ELF-1 (cell line): Measurements from ENCODE around the gene AIFM3.
"Not testable (repeated sequence)": the region's sequence is repeated elsewhere in the genome, so short reads cannot be mapped to it uniquely, and the experiment has no call there.

Experiments used
- DNase-seq: peaks from one replicate; pipeline ENCODE4 v3.0.0-alpha.2; 2016; ENCODE audit warnings: low read depth, low spot score

The AIFM3 gene

DNA sequence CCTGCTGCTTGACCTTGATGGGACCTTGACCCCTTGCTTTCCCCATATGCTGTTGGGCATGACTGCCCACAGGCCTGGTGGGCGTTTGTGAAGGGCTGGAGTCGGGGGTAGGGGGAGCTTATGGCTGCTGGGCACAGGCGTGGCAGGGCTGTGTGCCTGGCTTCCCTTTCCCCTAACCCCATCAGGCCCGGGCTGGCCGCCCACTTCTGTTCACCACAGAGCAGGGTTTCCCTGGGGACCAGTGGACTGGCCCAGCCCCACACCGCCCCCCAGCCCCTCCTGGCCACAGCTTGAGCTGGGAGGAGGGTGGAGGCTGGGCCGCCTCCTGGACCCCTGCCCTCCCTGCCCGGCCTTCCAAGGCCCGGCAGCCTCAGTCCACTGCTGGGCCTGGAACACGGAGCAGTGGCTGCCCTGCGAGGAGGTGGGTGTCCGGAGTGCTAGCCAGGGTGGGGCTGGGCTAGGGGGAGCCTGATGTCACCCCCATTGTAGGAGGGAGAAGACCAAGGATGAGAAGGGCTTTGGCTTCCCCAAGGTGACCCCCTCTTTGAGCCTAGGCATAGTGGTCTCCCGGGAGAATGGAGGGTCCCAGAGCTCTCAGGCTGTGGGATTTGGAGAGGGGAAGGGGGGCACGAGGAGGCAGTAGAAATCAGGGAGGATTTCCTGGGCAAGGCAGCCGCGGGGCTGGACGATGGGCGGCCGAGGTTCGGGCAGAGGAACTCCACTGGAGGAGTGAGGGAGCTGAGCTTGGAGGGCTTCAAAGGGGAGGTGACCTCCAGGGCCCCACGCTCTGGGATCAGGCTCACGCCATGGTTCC, at the start of gene AIFM3:
Gene AIFM3 (plus strand): TSS at position 373 of the 814 bp plus-strand sequence. CDS start 690 bp downstream, outside the sequence.
- DNase-seq = no peak

DNA sequence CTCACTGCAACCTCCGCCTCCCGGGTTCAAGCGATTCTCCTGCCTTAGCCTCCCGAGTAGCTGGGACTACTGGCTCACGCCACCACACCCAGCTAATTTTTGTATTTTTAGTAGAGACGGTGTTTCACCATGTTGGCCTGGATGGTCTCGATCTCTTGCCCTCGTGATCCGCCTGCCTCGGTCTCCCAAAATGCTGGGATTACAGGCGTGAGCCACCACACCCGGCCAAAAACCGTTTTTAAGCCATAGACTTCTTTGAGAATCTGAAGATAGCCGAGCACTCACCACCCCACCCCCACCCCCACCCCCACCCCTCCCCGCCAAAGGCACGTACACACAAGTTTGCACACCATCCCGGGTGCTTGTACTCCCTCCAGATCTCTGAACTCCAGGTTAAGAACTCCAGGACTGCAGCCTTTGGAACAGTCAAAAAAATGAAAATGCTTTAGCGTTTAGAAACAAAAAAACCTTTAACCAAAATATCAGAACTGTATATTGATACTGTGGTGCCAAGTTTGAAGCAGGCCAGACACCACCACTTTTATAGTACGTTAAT, 48.3 kb upstream of the AIFM3 start:
- no peak for DNase-seq

GRCh38 chr22:20919718-20920117, 47.3 kb upstream of the AIFM3 start:
- no peak for DNase-seq

GRCh38 chr22:20920881-20921203, 46.2 kb upstream of the AIFM3 start:
- DNase-seq = no peak

DNA sequence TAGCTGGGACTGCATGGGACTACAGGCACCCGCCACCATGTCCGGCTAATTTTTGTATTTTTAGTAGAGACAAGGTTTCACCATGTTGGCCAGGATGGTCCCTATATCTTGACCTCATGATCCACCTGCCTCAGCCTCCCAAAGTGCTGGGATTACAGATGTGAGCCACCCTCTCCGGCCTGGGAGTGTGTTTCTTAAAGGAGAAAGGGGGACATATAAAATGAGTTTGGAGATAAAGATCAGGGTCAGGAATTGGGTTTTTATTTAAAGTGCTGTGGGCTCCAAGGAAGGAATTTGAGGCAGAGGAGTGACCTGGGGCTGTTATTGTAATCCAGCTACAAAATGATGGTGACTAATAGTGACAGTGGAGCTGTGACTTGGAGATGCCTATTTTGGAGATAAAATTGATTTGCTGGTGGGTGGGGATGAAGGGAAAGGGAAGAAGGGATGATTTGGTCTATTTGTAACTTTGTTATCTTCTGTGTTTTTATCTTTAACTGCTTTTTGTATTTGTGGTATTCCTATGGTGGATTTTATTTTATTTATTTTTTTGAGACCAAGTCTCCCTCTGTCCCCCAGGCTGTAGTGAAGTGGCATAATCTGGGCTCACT, 44.8 kb upstream of the AIFM3 start:
- peak; percentile 33 for DNase-seq

DNA sequence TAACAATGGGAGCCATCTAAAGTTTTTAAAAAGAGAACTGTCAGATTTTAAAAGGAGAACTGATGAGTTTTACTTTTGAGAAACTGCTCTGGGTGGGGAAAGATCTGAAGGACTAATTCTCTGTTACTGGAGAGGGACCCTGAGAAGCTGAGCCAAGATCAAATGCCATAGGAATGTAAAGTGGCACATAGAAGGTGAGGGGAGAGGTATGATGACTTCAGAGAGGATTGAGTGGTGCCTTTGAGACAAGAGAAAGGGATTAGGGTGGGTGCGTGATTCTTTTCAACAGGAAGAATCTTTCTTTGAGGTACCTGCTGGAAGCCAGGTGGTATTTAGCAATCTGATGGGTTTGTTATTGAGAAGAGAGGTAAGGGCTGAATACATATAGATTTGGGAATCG, 40.8 kb upstream of the AIFM3 start:
- no peak for DNase-seq

- no peak for DNase-seq
Measured at GRCh38 chr22:20927940-20928572, 39.0 kb upstream of the AIFM3 start.

DNA sequence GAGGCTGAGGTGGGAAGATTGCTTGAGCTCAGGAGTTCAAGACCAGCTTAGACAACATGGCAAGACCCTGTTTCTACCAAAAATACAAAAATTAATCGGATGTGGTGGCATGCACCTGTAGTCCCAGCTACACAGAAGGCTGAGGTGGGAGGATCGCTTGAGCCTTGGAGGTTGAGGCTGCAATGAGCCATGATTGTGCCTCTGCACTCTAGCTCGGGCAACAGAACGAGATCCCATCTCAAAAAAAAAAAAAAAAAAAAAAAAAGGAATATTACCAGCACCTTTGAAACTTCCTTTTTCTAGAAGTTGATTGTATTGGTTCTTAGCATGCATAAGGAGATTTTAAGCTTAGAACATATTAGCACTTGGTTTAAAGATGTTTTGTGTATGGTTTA, 38.5 kb upstream of the AIFM3 start:
- DNase-seq = no peak

DNA sequence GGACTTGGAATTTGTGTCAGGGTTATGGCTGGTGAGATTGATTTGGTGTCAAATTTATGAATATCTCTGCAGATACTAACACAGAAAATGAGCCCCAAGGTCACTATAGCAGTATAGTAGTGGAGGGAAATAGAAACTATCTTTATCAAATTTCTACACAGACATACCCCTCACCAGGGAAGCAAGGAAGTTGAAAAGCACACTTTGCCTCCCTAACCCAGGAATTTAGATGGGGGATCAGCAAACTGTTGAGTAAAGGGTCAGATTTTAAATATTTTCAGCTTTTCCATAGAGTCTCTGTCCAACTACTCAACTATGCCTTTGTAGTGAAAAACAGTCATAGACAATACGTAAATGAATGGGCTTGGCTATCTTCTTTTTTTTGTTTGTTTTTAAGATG, 37.1 kb upstream of the AIFM3 start:
- DNase-seq = no peak

DNA sequence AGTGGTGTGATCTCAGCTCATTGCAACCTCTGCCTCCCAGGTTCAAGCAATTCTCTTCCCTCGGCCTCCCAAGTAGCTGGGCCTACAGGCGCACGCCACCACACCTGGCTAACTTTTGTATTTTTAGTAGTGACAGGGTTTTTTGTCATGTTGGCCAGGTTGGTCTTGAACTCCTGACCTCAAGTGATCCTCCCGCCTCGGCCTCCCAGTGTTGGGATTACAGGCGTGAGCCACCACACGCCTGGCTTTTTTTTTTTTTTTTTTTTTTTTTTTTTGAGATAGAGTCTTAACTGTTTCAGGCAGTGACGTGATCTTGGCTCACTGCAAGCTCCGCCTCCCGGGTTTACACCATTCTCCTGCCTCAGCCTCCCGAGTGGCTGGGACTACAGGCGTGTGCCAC, 36.6 kb upstream of the AIFM3 start:
- not testable (repeated sequence) for DNase-seq

GRCh38 chr22:20931126-20931654, 35.9 kb upstream of the AIFM3 start:
- DNase-seq = no peak

GRCh38 chr22:20933910-20934309, 33.1 kb upstream of the AIFM3 start:
- DNase-seq = no peak

DNA sequence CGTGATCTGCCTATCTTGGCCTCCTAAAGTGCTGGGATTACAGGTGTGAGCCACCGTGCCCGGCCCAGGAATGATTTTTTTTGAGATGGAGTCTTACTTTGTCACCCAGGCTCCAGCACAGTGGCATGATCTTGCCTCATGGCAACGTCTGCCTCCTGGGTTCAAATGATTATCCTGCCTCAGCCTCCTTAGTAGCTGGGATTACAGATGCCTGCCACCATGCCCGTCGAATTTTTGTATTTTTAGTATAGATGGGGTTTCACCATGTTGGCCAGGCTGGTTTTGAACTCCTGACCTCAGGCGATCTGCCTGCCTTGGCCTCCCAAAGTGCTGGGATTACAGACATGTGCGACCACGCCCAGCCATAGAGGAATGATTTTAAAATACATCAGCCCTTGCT, 32.0 kb upstream of the AIFM3 start:
- not testable (repeated sequence) for DNase-seq

GRCh38 chr22:20935780-20936539, 31.1 kb upstream of the AIFM3 start:
- not testable (repeated sequence) for DNase-seq

DNA sequence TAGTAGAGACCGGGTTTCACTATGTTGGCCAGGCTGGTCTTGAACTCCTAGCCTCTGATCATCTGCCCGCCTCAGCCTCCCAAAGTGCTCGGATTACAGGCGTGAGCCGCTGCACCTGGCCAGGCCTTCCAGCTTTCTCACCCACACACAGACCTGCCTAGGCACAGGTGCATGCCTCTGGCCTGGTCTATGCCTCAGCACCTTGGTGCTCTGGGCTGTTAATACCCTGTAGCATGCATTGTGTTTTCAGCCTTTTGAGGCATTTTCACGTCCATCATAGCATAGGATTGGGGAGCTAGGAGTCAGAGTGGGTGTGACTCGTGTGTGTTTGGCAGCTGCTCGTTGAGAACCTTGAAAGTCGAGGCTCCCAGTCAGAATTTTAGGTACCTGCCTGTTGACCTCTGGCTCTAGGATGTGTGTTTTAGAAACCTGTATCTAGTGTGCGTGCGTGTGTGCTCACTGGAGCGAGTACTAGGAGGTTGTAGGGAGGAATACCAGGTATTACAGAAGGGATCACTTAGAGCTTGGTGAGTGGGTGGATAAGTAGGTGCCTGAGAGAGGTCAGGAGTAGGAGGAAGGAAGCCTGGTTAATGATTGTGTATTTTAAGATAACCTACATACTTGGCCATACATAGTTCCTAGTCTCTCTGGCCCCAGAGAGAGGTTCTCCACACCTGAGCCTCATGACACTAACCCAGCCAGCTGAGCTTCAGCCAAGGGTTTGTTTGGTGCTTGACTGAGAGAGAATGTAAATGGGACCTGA, 29.8 kb upstream of the AIFM3 start:
- no peak for DNase-seq

DNA sequence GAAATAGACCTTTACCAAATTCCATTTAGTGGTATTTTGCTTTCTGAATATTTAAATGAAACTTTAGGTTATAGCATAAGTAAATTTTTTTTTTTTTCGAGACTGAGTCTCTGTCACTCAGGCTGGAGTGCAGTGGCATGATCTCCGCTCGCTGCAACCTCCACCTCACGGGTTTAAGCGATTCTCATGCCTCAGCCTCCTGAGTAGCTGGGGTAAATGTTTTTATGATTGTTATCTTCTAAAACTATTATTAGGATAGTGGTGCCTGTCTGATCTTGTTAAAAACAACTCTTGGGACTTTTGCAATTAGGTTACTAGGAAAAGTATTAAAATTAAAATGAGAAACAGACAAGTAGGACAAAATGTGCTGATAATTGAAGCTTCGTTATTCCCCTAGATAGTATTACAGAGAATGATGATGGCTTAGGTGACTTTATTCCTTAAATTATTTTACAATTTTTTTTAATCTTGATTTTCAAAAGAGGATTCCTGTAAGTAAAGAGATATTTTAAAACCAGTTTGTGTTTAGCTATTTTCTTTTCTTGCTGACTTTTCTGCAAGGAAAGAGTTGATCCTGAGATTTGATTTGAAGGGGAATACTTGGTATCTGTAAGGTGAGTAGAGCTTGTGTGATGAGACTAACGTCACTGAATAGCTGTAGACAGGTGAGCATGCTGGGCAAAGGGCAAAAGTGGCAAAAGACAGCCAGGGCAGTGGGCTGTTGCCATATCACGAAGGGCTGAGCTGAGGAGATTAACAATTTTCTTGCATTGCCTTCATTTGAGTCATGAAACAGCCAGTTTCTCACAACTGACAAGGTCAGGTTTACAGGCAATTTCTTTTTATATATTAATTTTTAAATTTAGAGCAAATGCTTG, 29.0 kb upstream of the AIFM3 start:
- no peak for DNase-seq

- not testable (repeated sequence) for DNase-seq
Measured at GRCh38 chr22:20939457-20940185, 27.4 kb upstream of the AIFM3 start.

DNA sequence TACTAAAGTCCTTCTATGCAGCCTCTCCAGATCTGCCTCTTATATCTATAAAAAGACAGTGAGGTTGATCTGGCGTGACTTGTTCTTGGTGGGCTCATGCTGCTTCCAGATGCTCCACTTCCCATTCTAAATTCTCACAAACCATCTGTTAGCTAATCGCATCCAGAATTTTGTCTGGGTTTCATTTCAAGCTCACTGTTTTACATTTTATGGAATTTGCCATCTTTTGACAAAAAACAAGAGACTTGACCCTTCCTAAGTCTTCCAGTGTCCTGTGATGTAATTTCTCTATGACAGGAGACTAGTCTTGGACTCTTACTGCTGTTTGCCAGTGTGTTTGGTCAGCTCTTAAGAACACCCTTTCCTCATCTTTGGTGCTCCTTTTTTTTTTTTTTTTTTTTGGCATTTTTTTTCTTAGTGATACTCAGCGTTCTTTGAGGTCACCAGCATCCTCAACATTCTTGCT, 26.8 kb upstream of the AIFM3 start:
- DNase-seq = no peak

DNA sequence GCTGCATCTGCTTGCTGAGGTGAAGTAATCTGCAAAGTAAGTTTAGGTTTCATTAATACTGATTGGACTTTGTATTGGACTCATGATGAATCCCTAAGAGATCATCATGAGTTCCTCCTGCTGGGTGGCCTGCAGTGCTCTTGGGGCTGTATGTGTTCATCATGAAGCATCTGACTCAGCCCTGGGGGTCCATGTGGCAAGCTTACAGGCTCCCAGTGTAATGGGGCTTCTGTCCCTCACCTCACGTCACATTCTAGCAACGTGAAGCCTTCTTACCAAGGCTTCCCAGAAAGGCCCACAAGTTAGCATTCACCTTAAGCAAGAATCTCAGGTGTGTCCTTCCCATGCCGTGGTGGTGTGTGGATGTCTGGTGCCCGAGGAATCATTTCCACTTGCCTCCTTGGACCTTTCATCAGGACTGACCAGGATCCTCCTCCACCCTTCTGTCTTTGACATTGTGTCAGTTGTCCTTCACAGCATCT, 26.1 kb upstream of the AIFM3 start:
- DNase-seq = no peak
